Osteoblast (primary cell): Measurements from ENCODE around the gene PHLDA3. TPM values are rescaled to one million over a fixed set of nuclear protein-coding genes. Genes with fewer than 3 reads are reported as not detected.

Experiments used
- DNase-seq: peaks from one replicate; pipeline ENCODE4 v3.0.0; 2011; ENCODE audit warnings: low spot score, mixed read lengths; ENCODE audit not compliant: insufficient read length; ENCODE audit errors: missing footprints
- H2AFZ ChIP-seq: 2 replicates; pipeline ENCODE4 v1.6.0; 2011; ENCODE audit warnings: mild to moderate bottlenecking, low read length
- H3K27ac ChIP-seq: 2 replicates; pipeline ENCODE4 v1.5.1; 2011; ENCODE audit warnings: mild to moderate bottlenecking, low read depth, low read length, moderate library complexity
- H3K27me3 ChIP-seq: 2 replicates; pipeline ENCODE4 v1.6.0; 2012; ENCODE audit warnings: mild to moderate bottlenecking, control low read depth, inconsistent platforms, low read length, moderate library complexity; ENCODE audit not compliant: insufficient read depth
- H3K36me3 ChIP-seq: 2 replicates; pipeline ENCODE4 v1.5.1; 2011; ENCODE audit warnings: mild to moderate bottlenecking, low read length, control low read depth, moderate library complexity; ENCODE audit not compliant: insufficient read depth
- H3K4me1 ChIP-seq: 2 replicates; pipeline ENCODE4 v1.5.1; 2011; ENCODE audit warnings: mild to moderate bottlenecking, low read length, control low read depth, moderate library complexity; ENCODE audit not compliant: insufficient read depth
- H3K4me2 ChIP-seq: 2 replicates; pipeline ENCODE4 v1.6.0; 2011; ENCODE audit warnings: mild to moderate bottlenecking, low read length; ENCODE audit not compliant: insufficient read depth
- H3K4me3 ChIP-seq: fragments of 200-600 bp; sonication (generic); 3 replicates; pipeline ENCODE4 v1.5.1; 2012; ENCODE audit warnings: mild to moderate bottlenecking, low read length, inconsistent platforms; ENCODE audit not compliant: insufficient read depth
- H3K79me2 ChIP-seq: 2 replicates; pipeline ENCODE4 v1.6.0; 2012; ENCODE audit warnings: mild to moderate bottlenecking, low read length, control low read depth, inconsistent platforms; ENCODE audit not compliant: insufficient read depth
- H3K9me3 ChIP-seq: 2 replicates; pipeline ENCODE4 v1.5.1; 2011; ENCODE audit warnings: low read depth, low read length, control low read depth
- H4K20me1 ChIP-seq: 2 replicates; pipeline ENCODE4 v1.6.0; 2012; ENCODE audit warnings: mild to moderate bottlenecking, low read length, control low read depth; ENCODE audit not compliant: insufficient read depth
- CTCF ChIP-seq: IDR thresholded peaks from 2 replicates; pipeline ENCODE4 v1.5.1; 2011; ENCODE audit warnings: mild to moderate bottlenecking, low read depth, low read length, moderate library complexity; ENCODE audit errors: extremely low read depth
- total RNA-seq: library from RNA; depleted of rRNA; stranded (reverse); fragments of >200 nt; gene quantifications from 2 replicates; pipeline ENCODE4 v1.2.3, GENCODE V29; 2012

PHLDA3 gene
- total RNA-seq, 1 donor = 116 TPM

DNA sequence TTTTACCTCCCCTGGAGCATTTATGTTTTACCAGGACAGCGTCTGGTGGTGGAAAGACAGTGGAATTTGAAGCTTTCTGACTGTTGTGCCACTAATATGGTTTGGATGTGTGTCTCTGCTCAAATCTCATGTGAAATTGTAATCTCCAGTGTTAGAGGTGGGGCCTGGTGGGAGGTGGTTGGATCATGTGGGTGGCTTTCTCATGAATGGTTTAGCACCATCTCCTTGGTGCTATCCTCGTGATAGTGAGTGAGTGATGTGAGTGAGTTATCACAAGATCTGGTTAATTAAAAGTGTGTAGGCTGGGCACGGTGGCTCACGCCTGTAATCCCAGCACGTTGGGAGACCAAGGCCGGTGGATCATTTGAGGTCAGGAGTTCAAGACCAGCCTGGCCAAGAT lies 23.7 kb downstream of the PHLDA3 start:
- H3K9me3 ChIP-seq = peaks cover 2% of the 10 kb centered on the region
- no peaks in the 10 kb centered on the region for H3K27me3 ChIP-seq
- H3K4me3 ChIP-seq = no peak overlapping the region
- H2AFZ ChIP-seq = no peak overlapping the region
- peaks cover 9% of the 10 kb centered on the region for H3K4me1 ChIP-seq
- no peak for TF ChIP-seq CTCF
- no peaks in the 10 kb centered on the region for H3K79me2 ChIP-seq
- no peak for DNase-seq
- no peaks in the 10 kb centered on the region for H4K20me1 ChIP-seq
- H3K27ac ChIP-seq = no peak overlapping the region
- no peak overlapping the region for H3K4me2 ChIP-seq
- no peaks in the 10 kb centered on the region for H3K36me3 ChIP-seq

DNA sequence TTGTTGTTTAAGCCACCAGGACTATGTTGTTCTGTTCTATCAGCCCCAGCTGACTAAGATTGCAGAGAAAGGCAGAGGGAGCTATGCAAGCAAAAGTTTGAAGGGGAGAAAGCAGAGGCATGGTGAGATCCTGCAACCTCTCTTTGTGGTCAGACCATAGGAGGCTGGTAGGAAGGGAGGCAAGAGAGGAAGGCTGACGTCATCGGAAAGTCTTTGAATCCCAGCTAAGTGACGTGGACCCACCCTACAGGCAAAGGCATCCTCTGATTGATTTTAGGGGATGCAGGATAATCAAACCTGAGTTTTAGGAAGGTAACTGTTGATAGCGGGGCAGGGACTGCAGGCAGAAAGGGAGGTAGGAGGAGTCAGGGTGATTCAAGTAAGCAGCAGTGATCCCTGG lies 24.2 kb downstream of the PHLDA3 start:
- H3K4me3 ChIP-seq = no peak overlapping the region
- no peaks in the 10 kb centered on the region for H3K79me2 ChIP-seq
- H4K20me1 ChIP-seq = no peaks in the 10 kb centered on the region
- peaks cover 7% of the 10 kb centered on the region for H3K4me1 ChIP-seq
- peaks cover 2% of the 10 kb centered on the region for H3K9me3 ChIP-seq
- no peak overlapping the region for H3K4me2 ChIP-seq
- no peaks in the 10 kb centered on the region for H3K36me3 ChIP-seq
- no peak for TF ChIP-seq CTCF
- no peak overlapping the region for H3K27ac ChIP-seq
- H2AFZ ChIP-seq = peak overlapping the region; percentile 8
- DNase-seq = no peak
- H3K27me3 ChIP-seq = no peaks in the 10 kb centered on the region

DNA sequence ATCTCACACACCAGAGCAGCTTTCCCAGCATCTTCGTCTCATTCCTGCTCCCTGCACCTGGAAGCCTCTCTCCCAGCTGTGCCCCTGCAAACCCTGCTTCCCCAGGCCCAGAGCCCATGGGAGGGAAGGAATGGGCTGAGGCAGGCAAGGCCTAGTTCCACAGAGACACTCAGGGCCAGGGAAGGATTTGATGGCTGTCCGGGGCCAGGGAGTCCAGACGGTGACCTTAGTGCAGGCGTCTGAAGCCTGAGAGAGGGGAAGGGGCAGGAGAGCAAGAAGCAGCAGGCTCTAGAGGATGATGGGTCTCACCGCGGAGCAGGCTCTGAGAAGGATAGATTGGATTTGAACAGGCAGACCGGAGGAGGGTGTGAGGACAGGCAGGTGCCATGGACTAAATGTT lies 25.2 kb downstream of the PHLDA3 start:
- Histone ChIP-seq H3K36me3 (no peaks in the 10 kb centered on the region), H3K27ac (no peak overlapping the region), H2AFZ (no peak overlapping the region), H3K4me1 (peaks cover 7% of the 10 kb centered on the region), H3K27me3 (no peaks in the 10 kb centered on the region), H3K4me2 (no peak overlapping the region), H3K4me3 (no peak overlapping the region), H4K20me1 (no peaks in the 10 kb centered on the region), H3K79me2 (no peaks in the 10 kb centered on the region), H3K9me3 (peaks cover 2% of the 10 kb centered on the region)
- TF ChIP-seq CTCF = no peak
- DNase-seq = no peak

- TF ChIP-seq CTCF = no peak
- Histone ChIP-seq H3K4me2 (no peak overlapping the region), H3K4me1 (peaks cover 6% of the 10 kb centered on the region), H4K20me1 (no peaks in the 10 kb centered on the region), H3K27me3 (peaks cover 4% of the 10 kb centered on the region), H2AFZ (no peak overlapping the region), H3K4me3 (no peak overlapping the region), H3K79me2 (no peaks in the 10 kb centered on the region), H3K36me3 (no peaks in the 10 kb centered on the region), H3K9me3 (peaks cover 2% of the 10 kb centered on the region), H3K27ac (no peak overlapping the region)
- DNase-seq = no peak
These were observed 32.0 kb downstream of the PHLDA3 start for GRCh38 chr1:201436969-201437368.
